T-helper 1 cell (primary cell): Measurements from ENCODE around the gene MCRS1.

Source experiments
- DNase-seq, 5 donors: peaks; one replicate each; pipeline ENCODE4 v3.0.0-alpha.2; 2012 to 2020

MCRS1 gene

DNA sequence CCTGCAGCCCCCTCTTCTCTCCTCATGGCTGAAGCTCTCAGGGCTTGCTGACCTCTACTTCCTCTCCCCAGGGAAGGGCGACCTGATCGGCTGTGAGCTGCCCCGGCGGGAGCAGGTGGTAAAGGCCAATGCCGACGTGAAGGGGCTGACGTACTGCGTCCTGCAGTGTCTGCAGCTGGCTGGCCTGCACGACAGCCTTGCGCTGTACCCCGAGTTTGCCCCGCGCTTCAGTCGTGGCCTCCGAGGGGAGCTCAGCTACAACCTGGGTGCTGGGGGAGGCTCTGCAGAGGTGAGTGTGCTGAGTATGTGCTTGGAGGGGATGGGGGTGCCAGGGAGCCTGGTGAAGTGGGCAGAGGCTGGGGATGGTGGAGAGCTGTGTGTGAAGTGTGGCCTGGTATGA lies 13.7 kb downstream of the MCRS1 start:
- no peak for DNase-seq

DNA sequence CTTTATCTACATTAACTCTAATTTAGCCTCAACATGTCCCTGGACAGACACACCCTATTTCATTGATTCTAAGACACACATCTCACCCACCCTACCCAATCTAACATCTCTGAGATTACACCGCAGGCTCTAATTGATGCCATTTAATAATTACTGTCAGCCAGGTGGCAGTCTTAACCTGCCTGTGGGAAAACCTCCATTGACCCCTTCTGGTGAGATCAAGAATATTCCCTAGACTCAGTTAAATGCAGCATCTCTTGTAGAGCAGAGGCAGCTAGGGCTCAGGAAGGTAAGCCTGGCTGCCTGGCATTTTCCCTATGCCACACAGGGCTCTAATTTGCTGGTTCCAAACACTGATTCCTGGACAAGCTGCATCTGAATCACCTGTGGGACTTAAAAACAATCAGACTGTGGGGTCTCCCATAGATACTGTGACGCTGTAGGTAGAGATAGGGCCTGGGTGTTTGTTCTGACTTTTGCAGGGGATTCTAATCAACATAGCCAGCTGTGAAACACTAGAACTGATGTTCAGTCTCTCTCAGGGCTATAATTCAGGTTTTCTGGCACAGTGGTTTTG lies 14.3 kb downstream of the MCRS1 start:
- DNase-seq, result peak in 1 of 5 donors; percentile 37

DNA sequence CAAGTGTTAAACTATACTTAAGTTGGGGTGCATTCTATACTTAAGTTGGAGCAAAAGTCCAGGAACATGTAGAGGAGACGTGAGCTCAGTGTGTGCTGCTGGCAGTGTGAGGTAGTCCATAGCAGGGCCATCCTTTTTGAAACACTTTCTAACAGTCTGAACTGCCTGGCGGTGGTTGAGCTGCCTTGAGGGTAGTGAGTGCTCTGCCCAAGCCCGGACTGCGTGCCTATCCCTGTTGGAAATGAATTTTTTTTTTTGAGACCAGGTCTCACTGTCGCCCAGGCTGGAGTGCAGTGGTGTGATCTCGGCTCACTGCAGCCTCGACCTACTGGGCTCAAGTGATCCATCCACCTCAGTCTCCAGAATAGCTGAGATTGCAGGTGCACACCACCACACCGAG lies 15.0 kb downstream of the MCRS1 start:
- DNase-seq, result no peak

DNA sequence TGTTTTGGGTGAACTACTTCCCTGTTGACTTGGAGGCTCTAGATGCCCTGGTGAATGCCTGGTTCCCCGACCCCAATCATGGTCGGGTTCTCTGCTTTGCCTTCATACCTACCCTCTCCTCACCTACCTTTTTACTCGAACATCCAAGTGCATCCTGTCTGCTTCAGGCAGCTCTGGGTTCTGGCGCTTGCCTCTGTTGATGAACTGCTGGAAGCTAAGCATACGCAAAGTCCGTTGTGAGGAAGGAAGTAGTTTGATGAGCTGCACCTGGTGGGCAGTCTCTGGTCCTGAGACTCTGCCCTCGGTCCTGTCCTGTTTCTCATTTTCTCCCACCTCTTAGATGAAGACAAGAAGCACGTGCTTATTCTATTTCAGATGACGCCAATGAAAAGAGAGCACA lies 15.5 kb downstream of the MCRS1 start:
- no peak for DNase-seq

DNA sequence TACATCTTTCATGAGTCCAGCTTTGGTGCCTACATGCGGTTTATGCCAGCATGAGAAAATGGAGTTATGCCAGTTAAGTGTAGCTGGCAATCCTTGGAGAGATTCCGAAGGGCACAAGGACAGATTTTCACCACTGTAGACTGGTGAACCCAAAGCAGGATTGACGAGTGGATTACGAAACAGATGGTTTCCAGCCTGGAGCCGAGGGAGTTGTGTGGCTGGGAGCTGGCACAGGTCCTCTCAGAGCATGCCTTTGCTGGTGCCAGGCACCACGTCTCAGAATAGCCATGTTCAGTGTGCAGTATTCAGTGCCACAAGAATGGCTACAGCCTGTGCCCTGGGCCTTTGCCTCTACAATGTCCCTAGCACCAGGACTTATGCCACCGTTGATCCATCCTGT lies 15.9 kb downstream of the MCRS1 start:
- DNase-seq, result no peak

DNA sequence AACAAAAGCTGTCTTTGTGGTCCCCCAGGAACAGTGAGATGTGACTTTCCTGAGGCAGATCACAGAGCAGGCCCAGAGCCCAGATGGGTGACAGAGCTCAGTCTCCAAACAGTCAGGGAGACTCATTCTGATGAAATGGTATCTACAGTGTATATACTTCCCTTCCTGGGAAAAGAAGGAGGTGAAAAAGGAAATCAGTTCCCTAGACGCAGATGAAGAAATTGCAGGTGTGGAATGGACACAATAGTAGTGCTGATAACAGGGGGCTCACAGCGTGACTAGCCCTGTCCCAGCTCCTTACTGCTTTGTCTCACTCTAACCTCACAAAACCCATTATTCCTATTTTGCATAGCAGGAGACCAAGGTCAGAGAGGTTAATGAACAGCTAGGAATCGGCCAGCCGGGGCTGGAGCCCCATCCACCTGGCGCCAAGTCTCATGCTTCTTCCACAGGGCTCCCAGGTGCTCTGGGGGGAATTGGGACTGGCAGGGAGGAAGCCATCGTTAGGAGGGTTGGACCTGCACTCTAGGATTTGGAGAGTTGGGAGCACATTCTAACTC lies 17.2 kb downstream of the MCRS1 start:
- DNase-seq, result no peak

DNA sequence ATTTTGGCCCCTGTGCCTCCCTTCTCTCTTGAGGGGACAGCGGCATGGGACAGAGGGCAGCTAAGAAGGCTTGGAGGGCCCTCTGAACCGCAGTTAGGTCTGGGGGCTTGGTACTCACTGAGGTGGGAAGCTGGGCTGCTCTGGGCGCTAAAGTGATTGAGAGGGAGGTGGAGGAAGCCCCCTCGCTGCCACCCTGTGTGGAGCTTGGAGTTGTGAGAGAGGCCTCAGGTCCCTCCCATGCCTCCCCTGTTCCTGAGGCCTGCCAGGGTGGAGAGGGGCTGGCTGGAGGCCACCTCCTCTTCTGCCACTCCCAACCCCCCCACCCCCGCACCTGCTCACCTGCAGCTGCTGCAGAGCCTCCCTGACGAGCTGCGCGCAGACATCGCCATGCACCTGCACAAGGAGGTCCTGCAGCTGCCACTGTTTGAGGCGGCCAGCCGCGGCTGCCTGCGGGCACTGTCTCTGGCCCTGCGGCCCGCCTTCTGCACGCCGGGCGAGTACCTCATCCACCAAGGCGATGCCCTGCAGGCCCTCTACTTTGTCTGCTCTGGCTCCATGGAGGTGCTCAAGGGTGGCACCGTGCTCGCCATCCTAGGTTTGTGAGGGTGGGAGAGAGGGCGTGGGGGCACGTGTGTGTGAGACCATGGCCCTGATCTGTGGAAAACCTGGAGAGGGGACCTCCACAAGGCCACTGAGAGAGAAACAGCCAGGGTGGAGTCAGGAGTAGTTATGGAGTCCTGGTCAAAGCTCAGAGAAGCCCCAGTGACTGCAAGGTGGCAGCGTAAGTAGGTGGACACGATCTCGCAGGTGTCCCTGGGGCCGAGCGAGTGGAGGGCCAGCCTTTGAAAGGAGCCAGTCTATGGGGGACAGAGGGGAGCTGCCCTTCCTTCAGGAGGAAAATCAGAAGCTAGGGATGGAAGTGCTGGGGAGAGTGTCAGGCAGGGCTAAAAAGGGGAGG lies 17.9 kb downstream of the MCRS1 start:
- DNase-seq, result no peak

DNA sequence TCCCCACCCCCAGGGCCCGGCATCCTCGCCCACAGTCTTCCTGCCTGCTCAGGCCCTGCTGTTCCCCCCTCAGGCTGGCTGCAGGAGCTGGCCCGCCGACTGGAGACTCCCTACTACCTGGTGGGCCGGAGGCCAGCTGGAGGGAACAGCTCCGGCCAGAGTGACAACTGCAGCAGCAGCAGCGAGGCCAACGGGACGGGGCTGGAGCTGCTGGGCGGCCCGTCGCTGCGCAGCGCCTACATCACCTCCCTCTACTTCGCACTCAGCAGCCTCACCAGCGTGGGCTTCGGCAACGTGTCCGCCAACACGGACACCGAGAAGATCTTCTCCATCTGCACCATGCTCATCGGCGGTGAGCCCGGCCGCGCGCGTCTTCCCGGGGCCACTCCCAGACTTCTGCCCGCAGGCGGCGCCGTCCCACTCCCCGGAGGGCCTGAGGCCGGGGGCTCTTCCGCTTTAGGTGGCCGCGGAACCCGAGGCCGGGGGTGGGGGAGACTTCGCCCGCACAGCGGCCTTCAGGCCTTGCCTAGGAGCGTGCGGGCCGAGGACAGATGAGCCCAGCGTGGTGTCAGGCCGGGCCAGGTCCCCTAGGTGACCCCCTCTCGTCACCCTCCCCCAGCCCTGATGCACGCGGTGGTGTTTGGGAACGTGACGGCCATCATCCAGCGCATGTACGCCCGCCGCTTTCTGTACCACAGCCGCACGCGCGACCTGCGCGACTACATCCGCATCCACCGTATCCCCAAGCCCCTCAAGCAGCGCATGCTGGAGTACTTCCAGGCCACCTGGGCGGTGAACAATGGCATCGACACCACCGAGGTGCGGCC lies 18.9 kb downstream of the MCRS1 start:
- DNase-seq, result no peak

DNA sequence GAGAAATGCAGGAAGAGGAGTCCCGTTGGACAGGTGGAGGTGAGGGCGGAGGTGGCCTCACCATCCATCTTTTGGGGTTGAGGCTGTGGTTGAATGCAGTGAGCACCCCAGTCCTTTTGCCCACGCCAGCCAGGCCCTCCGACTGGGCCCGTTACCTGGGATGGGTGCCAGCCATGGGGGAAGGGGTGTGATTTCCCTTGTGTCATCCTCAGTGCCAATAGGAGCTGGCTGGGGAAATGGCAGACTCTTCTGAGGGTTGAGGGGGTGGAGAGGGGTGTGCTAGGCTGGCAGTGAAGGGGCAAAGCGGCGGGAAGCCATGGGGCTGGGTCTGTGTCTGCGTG lies 19.5 kb downstream of the MCRS1 start:
- no peak for DNase-seq

DNA sequence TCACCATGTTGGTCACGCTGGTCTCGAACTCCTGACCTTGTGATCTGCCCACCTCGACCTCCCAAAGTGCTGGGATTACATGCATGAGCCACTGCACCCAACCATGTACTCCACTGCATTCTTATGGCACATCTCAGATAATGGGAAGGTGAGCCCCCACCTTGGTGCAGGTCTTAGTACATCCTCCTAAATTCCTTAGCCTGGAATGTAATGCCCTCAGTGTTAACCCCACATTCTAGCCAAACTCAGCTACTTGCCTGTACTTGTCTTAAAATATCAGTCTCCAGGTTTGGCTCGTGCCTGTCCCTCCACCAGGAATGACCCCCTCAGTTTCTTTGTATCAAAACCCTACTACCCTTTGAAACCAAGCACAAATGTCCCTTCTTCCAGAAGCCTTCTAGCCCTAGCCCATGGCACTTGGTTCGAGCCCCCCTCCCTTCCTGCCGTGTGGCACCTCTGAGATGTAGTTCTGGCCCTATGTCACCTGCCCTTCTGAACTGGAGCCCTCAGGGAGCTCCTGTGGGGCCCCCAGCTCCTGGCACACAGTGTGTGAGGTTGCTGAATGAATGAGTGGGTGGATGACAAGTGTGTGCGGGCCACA lies 20.8 kb downstream of the MCRS1 start:
- DNase-seq, result no peak

DNA sequence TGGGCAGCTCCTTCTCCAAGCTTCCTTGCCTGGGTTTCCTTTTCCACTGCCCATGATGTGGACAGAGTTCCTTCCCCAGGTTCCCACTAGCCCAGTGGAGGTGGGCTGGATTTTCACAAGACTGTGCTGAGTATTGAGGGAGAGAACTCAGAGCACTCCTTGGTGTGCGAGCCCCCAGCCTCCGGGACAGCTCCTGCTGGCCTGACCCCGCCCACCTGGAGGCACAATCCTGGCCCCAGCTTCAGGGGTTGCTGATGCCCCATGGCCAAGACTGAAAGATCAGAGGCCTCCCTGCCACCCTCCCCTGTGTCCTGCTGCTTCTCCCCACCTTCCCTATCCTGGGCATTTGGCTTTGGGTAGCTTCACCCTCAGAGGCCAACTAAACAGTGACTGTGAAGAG lies 21.5 kb downstream of the MCRS1 start:
- DNase-seq, result no peak

DNA sequence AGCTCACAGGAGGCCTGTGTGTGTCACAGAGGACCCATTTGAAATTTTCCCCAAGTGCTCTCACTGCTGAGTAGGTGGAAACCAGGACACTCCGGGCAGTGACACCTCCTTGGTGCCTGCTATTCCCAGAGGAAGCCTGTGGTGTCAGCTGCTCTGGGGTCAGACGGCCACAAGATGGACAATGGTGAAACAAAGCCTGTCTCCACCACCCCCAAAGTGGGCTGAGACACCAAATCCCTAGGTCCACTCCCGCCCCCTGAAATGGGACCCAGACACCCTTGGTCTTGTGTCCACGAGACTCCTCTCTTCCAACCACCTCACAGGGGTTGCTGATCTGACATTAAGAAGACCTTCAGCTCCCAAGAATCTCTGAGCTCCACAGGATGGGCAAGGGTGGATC lies 22.1 kb downstream of the MCRS1 start:
- DNase-seq, result no peak

DNA sequence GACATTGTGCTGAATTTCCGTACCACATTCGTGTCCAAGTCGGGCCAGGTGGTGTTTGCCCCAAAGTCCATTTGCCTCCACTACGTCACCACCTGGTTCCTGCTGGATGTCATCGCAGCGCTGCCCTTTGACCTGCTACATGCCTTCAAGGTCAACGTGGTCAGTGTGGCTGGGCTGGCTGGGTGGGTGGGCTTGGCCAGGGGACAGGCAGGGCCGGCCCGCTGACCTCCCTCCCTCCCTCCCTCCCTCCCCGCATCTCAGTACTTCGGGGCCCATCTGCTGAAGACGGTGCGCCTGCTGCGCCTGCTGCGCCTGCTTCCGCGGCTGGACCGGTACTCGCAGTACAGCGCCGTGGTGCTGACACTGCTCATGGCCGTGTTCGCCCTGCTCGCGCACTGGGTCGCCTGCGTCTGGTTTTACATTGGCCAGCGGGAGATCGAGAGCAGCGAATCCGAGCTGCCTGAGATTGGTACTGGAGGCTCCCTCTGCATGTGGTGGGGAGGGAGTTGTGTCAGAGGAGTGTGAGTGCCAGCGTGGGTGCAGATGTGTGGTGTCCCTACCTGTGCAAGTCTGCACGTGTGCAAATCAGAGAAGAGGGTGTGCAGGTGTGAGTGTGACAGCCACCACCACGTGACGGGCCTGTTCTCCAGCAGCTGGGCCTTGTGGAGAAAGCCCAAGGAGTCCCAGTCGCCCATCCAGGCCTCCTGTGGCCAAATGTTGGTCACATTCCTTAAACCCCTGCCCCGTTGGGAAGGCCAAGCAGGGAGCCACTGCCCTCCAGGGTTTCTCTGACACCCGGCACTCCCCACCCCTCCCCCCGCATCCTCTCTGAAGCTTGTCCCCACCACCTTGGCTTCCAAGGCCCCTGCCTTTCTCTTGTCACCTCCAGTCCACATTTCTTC lies 23.8 kb downstream of the MCRS1 start:
- no peak for DNase-seq

DNA sequence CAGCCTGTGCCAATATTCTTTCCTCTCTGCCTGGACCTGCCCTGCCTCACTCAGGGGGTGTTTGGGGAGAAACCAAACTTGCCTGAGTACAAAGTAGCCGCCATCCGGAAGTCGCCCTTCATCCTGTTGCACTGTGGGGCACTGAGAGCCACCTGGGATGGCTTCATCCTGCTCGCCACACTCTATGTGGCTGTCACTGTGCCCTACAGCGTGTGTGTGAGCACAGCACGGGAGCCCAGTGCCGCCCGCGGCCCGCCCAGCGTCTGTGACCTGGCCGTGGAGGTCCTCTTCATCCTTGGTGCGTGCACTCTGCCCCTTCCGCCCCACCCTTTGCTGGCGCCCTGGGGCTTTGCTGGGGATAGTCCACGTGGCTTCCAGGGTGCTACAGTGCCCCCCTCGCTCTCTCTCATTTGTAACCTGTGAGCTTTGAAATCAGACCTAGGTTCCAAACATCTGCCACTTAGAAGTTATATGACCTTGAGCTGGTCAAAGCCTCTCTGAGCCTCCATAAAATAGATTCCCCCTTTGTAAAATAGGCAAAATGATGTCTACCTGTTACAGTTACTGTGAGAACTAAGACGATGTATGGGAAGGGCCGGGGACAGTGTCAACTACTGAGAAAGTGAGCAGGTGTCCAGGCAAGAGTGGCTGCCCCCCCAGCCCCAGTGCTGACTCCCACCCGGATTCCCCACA lies 24.6 kb downstream of the MCRS1 start:
- DNase-seq, result no peak

DNA sequence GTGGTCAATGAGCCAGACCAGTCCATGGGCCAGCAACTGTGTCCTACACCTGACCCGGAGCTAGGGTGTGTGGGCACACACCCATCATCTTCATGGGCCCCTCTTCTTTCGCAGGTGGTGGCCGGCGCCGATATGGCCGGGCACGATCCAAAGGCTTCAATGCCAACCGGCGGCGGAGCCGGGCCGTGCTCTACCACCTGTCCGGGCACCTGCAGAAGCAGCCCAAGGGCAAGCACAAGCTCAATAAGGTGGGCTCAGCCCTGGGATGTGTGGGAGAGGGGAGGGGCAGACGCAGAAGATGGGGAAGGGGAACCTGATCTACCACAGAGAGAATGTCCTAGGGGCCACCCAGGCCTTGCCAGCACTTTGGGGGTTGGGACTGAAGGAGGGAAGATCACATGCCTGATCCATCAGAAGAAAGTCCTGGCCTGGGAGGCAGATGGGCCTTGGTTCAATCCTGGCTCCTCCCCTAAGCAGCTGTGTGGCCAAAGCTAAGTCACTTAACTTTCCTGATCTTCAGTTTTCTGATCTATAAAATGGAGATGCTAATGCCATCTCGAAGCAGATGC lies 25.3 kb downstream of the MCRS1 start:
- DNase-seq, result no peak

DNA sequence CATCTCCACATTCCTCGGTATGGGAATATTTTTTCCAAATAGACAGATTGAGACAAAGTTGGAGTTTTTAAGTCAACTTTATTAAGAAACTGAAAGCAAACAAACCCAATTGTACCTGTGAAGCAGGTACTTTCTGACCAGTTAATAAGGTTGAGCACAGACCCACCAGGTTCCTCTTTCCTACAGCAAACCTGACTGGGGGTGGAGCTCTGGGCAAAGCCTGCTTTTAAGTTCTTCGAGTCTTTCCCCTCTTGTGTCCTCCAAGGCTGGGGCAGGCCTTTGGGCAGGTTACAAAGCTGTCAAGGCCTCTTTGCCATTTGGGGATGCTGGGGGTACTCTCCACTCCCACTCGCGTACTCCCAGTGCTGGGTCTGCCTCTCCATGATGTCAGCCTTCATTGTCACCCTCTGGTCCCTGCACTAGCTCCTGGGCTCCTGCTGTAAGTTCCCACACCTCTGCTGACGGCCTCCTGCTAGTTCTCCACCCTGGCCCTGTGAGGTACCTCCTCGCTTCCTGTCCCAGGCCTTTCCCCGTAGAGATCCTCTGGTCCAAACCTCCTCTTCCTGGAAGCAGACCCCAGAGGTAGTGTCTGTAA lies 25.9 kb downstream of the MCRS1 start:
- DNase-seq, result no peak

DNA sequence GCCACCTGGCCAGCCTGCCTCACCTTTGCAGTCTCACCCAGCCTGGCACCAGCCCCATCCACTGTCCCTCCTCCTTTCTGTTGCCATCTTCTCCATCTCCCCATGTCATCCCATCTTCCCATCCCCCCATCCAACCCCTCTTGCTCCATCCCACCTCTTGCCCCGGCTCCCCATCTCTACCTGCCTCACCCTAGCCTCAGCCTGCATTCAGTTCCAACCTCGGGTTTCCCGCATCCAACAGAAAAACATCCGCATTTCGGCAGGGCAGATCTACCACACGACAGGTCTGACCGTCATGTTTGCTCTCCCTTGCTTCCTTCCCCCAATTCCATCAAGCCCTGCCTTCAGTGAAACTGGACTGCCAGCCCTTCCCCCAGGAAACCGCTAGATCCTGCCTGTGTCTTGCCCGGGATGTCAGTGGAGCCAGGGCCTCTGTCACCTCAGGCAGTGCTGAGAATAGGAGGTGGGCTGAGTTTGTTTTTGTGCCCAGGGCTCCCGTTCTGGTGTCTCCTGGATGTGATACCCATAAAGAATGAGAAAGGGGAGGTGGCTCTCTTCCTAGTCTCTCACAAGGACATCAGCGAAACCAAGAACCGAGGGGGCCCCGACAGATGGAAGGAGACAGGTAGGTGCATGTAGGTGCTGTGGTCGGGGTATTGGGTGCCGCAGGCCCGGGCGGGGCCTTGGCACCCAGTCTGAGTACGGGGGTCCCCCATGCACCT lies 26.6 kb downstream of the MCRS1 start:
- DNase-seq, result no peak

DNA sequence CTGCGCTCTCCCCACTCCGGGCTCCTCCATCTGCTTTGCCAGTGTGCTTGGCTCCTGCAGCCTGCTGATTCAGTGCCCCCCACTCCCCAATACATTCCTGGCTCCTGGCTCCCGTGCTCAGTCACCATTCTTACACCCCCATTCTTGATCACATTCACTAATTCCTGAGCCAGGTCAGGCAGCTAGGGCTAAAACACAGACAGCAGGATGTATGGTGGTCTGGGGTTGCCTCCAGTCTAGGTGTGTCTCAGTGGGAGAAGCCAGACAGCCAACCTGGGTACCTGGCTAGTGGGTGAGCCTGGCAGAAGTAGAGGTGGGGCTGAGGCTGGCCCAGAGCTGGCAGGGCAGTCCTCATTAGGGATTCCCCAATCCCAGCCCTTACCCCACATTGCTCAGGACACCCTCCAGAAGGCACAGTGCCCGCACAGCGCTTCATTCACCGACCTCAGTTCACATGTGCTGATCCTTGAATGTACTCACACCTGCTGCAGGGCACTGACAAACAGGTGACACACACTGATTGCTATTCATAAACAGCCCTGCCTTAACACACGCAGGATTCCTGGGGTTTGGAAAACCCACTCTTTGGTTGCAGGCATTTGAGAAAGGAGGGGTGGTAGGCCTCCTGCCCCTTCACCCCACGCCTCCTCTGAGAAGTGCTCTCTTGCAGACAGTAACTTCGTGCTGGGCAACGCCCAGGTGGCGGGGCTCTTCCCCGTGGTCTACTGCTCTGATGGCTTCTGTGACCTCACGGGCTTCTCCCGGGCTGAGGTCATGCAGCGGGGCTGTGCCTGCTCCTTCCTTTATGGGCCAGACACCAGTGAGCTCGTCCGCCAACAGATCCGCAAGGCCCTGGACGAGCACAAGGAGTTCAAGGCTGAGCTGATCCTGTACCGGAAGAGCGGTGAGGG lies 27.5 kb downstream of the MCRS1 start:
- no peak for DNase-seq
